A549 treated with Mapracorat at 1 μM for 4 hours (cell line): ENCODE measurements around the gene SUFU. TPM values are rescaled to one million over a fixed set of nuclear protein-coding genes. Genes with fewer than 3 reads are reported as not detected.

ENCODE experiments used
- total RNA-seq: library from RNA; stranded (reverse); fragments of 200-300 nt; extraction: Qiagen RNA extraction; gene quantifications from 5 replicates; pipeline ENCODE4 v1.2.3, GENCODE V29; 2022

The SUFU gene
- 5.4 to 7.4 TPM (median 6.5 TPM) in 5 replicates for total RNA-seq

GRCh38 chr10:102503264-102504178 is at the start of gene SUFU:
Gene SUFU, plus strand, starts transcription at chr10:102503972. Its CDS starts 181 bp downstream, at chr10:102504153.

GRCh38 chr10:102502337-102503151 is 1.2 kb upstream of the SUFU start, which contains the start of gene ACTR1A:
Gene ACTR1A, minus strand, starts transcription at chr10:102502712. Its CDS starts 65 bp downstream, at chr10:102502647.

GRCh38 chr10:102644066-102644645 is 140.4 kb downstream of the SUFU start, which contains the start of gene TRIM8:
Gene TRIM8, plus strand, starts transcription at chr10:102644479. Its CDS starts 139 bp downstream, at chr10:102644618.

Other genes starting within 250 kb of the SUFU start
- gene NFKB2, start 108.3 kb upstream of the SUFU start, total RNA-seq: 41.3 to 66.7 TPM (median 53.7 TPM) in 5 replicates
- gene PSD, start 85.2 kb upstream of the SUFU start, total RNA-seq: 0.20 to 0.53 TPM (median 0.31 TPM) in 5 replicates
- 5.6 to 11.2 TPM (median 9.9 TPM) in 5 replicates for gene FBXL15, start 83.1 kb upstream of the SUFU start, total RNA-seq
- 61.2 to 70.8 TPM (median 65.6 TPM) in 5 replicates for gene CUEDC2, start 71.4 kb upstream of the SUFU start, total RNA-seq
- gene C10orf95, start 52.4 kb upstream of the SUFU start, total RNA-seq: 0.08 to 0.19 TPM (median 0.12 TPM) in 4 of 5 replicates, not detected in the other
- 82.6 to 93.3 TPM (median 92.4 TPM) in 5 replicates for gene ACTR1A, start 1.3 kb upstream of the SUFU start, total RNA-seq
- gene TRIM8, start 140.5 kb downstream of the SUFU start, total RNA-seq: 44.2 to 49.0 TPM (median 47.5 TPM) in 5 replicates
- 13.6 to 15.3 TPM (median 15.1 TPM) in 5 replicates for gene ARL3, start 210.4 kb downstream of the SUFU start, total RNA-seq
- gene SFXN2, start 210.7 kb downstream of the SUFU start, total RNA-seq: 2.9 to 3.4 TPM (median 3.0 TPM) in 5 replicates
- 21.1 to 29.1 TPM (median 26.7 TPM) in 5 replicates for gene WBP1L, start 240.0 kb downstream of the SUFU start, total RNA-seq